Prostate gland (tissue), 2 donors: ENCODE data around the gene NOS1AP. TPM values are rescaled to one million over a fixed set of nuclear protein-coding genes. Genes with fewer than 3 reads are reported as not detected.

Source experiments
- DNase-seq: peaks from one replicate; pipeline ENCODE4 v3.0.0-alpha.2; 2019; ENCODE audit warnings: low spot score
- H3K27ac ChIP-seq, 2 donors: fragments of 200-600 bp; sonication (generic); 2 replicates each; pipeline ENCODE4 v1.5.1; 2017 to 2019
- H3K27me3 ChIP-seq: fragments of 200-600 bp; sonication (generic); replicated peaks from 2 replicates; pipeline ENCODE4 v1.5.1; 2019; ENCODE audit not compliant: insufficient read depth
- H3K36me3 ChIP-seq, 2 donors: fragments of 200-600 bp; sonication (generic); 1 replicate in 1 of 2; 2 replicates in 1 of 2; pipeline versions ENCODE4 v1.5.1 to v1.8.1; 2017 to 2019
- H3K4me1 ChIP-seq: fragments of 200-600 bp; sonication (generic); replicated peaks from 2 replicates; pipeline ENCODE4 v1.5.1; 2019
- H3K4me3 ChIP-seq, 2 donors: fragments of 200-600 bp; sonication (generic); 2 replicates each; pipeline ENCODE4 v1.5.1; 2017 to 2019
- H3K9me3 ChIP-seq: fragments of 200-600 bp; sonication (generic); 2 replicates; pipeline ENCODE4 v1.5.1; 2017
- POLR2A ChIP-seq: fragments of 450-650 bp; IDR thresholded peaks from one replicate; pipeline ENCODE4 v1.6.1; 2016; ENCODE audit warnings: antibody characterized with exemption, mild to moderate bottlenecking
- POLR2AphosphoS5 ChIP-seq: sonication (generic); formaldehyde crosslinking; IDR thresholded peaks from one replicate; pipeline ENCODE4 v1.6.1; 2017; ENCODE audit warnings: antibody characterized with exemption
- WGBS: methylation state at CpG from one replicate; pipeline ENCODE4 v1.1.5; 2018; 5-methylcytosine and 5-hydroxymethylcytosine counted together
- intact Hi-C: fragments of 100-400 bp; cut with DNase I; formaldehyde crosslinking; loops from one replicate; pipeline ENCODE4 v1.14.2; 2022
- total RNA-seq, 2 donors: library from RNA; depleted of rRNA; stranded (reverse); fragments of >200 nt; gene quantifications; one replicate each; pipeline ENCODE4 v1.1.0, GENCODE V29; 2016
- TF ChIP-seq, protein P1 (sequence below), 4 experiments: fragments of 200-600 bp in 2 of 4; fragments of 450-650 bp in 2 of 4; sonication (generic) in 2 of 4; IDR thresholded peaks; 1 replicate in 3 of 4; 2 replicates in 1 of 4; pipeline ENCODE4 v1.5.1; 2016 to 2019; ENCODE audit warnings: antibody characterized with exemption in 4 of 4, mild to moderate bottlenecking in 2 of 4, moderate library complexity in 2 of 4

NOS1AP gene
- total RNA-seq, 2 donors from 2014 or later = 9.9 to 11.0 TPM

GRCh38 chr1:162223488-162223887, 154.0 kb downstream of the NOS1AP start:
- Histone ChIP-seq H3K4me3 (no peak overlapping the region), H3K36me3 (no peaks in the 10 kb centered on the region), H3K4me1 (peaks cover 4% of the 10 kb centered on the region), H3K9me3 (no peaks in the 10 kb centered on the region), H3K27ac (no peak overlapping the region), H3K27me3 (no peaks in the 10 kb centered on the region)
- WGBS = 90% methylated on average over 2 of the region's 2 CpGs
- intact Hi-C loops = no loop called here
- no peak for DNase-seq
- TF ChIP-seq POLR2AphosphoS5 (no peak), POLR2A (no peak)
- TF ChIP-seq, protein P1, sequence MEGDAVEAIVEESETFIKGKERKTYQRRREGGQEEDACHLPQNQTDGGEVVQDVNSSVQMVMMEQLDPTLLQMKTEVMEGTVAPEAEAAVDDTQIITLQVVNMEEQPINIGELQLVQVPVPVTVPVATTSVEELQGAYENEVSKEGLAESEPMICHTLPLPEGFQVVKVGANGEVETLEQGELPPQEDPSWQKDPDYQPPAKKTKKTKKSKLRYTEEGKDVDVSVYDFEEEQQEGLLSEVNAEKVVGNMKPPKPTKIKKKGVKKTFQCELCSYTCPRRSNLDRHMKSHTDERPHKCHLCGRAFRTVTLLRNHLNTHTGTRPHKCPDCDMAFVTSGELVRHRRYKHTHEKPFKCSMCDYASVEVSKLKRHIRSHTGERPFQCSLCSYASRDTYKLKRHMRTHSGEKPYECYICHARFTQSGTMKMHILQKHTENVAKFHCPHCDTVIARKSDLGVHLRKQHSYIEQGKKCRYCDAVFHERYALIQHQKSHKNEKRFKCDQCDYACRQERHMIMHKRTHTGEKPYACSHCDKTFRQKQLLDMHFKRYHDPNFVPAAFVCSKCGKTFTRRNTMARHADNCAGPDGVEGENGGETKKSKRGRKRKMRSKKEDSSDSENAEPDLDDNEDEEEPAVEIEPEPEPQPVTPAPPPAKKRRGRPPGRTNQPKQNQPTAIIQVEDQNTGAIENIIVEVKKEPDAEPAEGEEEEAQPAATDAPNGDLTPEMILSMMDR (IDR thresholded peaks at IDR 0.05) = no peak

DNA sequence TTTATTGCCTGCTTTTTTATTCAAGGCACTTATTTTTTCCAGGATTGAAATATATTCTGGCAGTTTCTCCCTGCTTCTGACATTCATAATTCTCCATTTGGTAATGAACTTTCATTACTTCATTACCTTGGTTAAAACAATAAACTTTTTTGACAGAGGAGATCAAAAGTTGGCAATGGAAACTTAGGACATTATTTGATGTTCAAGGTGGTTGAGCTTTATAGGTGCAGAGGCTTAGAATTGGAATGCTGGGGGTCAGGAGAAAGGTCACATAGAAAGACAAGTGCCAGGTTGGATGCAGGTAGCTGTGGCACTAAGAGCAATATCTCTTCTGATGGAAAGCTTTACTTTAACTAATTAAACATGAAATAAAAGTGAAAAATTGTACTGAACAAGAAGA, 154.8 kb downstream of the NOS1AP start:
- Histone ChIP-seq H3K9me3 (no peaks in the 10 kb centered on the region), H3K36me3 (no peaks in the 10 kb centered on the region), H3K4me3 (no peak overlapping the region), H3K27ac (no peak overlapping the region), H3K4me1 (no peaks in the 10 kb centered on the region), H3K27me3 (no peaks in the 10 kb centered on the region)
- TF ChIP-seq, protein P1 (IDR thresholded peaks at IDR 0.05) = no peak
- no peak for TF ChIP-seq POLR2AphosphoS5
- TF ChIP-seq POLR2A = no peak
- no peak for DNase-seq
- intact Hi-C loops = no loop called here

GRCh38 chr1:162228586-162228985, 159.1 kb downstream of the NOS1AP start:
- Histone ChIP-seq H3K27ac (no peak overlapping the region), H3K9me3 (no peaks in the 10 kb centered on the region), H3K4me3 (no peak overlapping the region), H3K36me3 (no peaks in the 10 kb centered on the region), H3K27me3 (no peaks in the 10 kb centered on the region), H3K4me1 (no peaks in the 10 kb centered on the region)
- intact Hi-C loops = no loop called here
- WGBS = 49% methylated on average over 5 of the region's 5 CpGs
- TF ChIP-seq POLR2A (no peak), POLR2AphosphoS5 (no peak)
- no peak for DNase-seq

GRCh38 chr1:162229549-162229948, 160.1 kb downstream of the NOS1AP start:
- intact Hi-C loops = no loop called here
- DNase-seq = no peak
- Histone ChIP-seq H3K9me3 (no peaks in the 10 kb centered on the region), H3K4me3 (no peak overlapping the region), H3K4me1 (no peaks in the 10 kb centered on the region), H3K27ac (no peak overlapping the region), H3K36me3 (no peaks in the 10 kb centered on the region), H3K27me3 (no peaks in the 10 kb centered on the region)
- no peak for TF ChIP-seq POLR2AphosphoS5
- TF ChIP-seq, protein P1 (IDR thresholded peaks at IDR 0.05) = no peak
- TF ChIP-seq POLR2A = no peak
- 78% methylated on average over 2 of the region's 2 CpGs for WGBS

- H3K27ac ChIP-seq = no peak overlapping the region
- peak; percentile 39 for DNase-seq
- no peaks in the 10 kb centered on the region for H3K27me3 ChIP-seq
- intact Hi-C loops = no loop called here
- no peaks in the 10 kb centered on the region for H3K9me3 ChIP-seq
- TF ChIP-seq, protein P1 (IDR thresholded peaks at IDR 0.05) = peak in 2 of 4 experiments; percentile 11 to 12
- TF ChIP-seq POLR2AphosphoS5 = no peak
- H3K4me3 ChIP-seq = no peak overlapping the region
- WGBS = 70% methylated on average over 3 of the region's 3 CpGs
- H3K4me1 ChIP-seq = no peaks in the 10 kb centered on the region
- no peaks in the 10 kb centered on the region for H3K36me3 ChIP-seq
Observed at GRCh38 chr1:162230096-162230495, 160.6 kb downstream of the NOS1AP start.
